HepG2 (cell line): ENCODE measurements around the gene BCL2L2. TPM values are rescaled to one million over a fixed set of nuclear protein-coding genes. Genes with fewer than 3 reads are reported as not detected.

ENCODE experiments used
- NCOR1 ChIP-seq: fragments of 200-600 bp; sonication (generic); IDR thresholded peaks from 2 replicates; pipeline ENCODE4 v1.7.0; 2017; ENCODE audit warnings: antibody characterized with exemption, low read length, borderline replicate concordance
- NR2F6 ChIP-seq, 2 experiments: IDR thresholded peaks; 2 replicates each; pipeline ENCODE4 v1.6.1; 2016; ENCODE audit warnings: antibody characterized with exemption in 1 of 2, mild to moderate bottlenecking in 1 of 2
- SATB2 ChIP-seq: sonication (generic); formaldehyde crosslinking; IDR thresholded peaks from 2 replicates; pipeline ENCODE4 v1.5.0; 2020; ENCODE audit warnings: missing genetic modification reagents
- SKI ChIP-seq: fragments of 450-650 bp; IDR thresholded peaks from one replicate; pipeline ENCODE4 v1.6.1; 2018; ENCODE audit warnings: mild to moderate bottlenecking; ENCODE audit not compliant: partially characterized antibody
- SOX6 ChIP-seq, 2 experiments: fragments of 450-650 bp in 1 of 2; sonication (generic) in 1 of 2; formaldehyde crosslinking in 1 of 2; IDR thresholded peaks; 2 replicates each; pipeline versions ENCODE4 v1.4.0 to v1.6.1; 2017 to 2020; ENCODE audit warnings: antibody characterized with exemption in 1 of 2, mild to moderate bottlenecking in 1 of 2, missing genetic modification reagents in 1 of 2
- THAP11 ChIP-seq: IDR thresholded peaks from 2 replicates; pipeline ENCODE4 v1.6.1; 2016; ENCODE audit warnings: missing biosample characterization, missing genetic modification reagents
- XBP1 ChIP-seq: sonication (generic); formaldehyde crosslinking; IDR thresholded peaks from 2 replicates; pipeline ENCODE4 v1.5.0; 2020; ENCODE audit warnings: missing genetic modification reagents
- ZC3H4 ChIP-seq: sonication (generic); formaldehyde crosslinking; IDR thresholded peaks from 2 replicates; pipeline ENCODE4 v1.4.0; 2020; ENCODE audit warnings: missing genetic modification reagents, borderline replicate concordance
- ZNF101 ChIP-seq: sonication (generic); formaldehyde crosslinking; IDR thresholded peaks from 2 replicates; pipeline ENCODE4 v1.4.0; 2020; ENCODE audit warnings: mild to moderate bottlenecking, low read depth, missing genetic modification reagents, borderline replicate concordance
- ZNF205 ChIP-seq: IDR thresholded peaks from 2 replicates; pipeline ENCODE4 v1.6.1; 2018; ENCODE audit warnings: missing biosample characterization, missing genetic modification reagents
- ZNF274 ChIP-seq: sonication (generic); formaldehyde crosslinking; IDR thresholded peaks from 2 replicates; pipeline ENCODE4 v1.5.1; 2020; ENCODE audit warnings: mild to moderate bottlenecking, missing genetic modification reagents
- ZNF431 ChIP-seq: sonication (generic); formaldehyde crosslinking; IDR thresholded peaks from 2 replicates; pipeline ENCODE4 v1.9.0; 2022; ENCODE audit warnings: missing genetic modification reagents, low read depth, mild to moderate bottlenecking, borderline replicate concordance
- polyA plus RNA-seq, 8 experiments: library from polyadenylated mRNA; depleted of rRNA in 3 of 8; stranded (reverse) in 7 of 8; unstranded in 1 of 8; fragments of >200 nt; fragmentation: Illumina TruSeq in 4 of 8; extraction: Trizol in 4 of 8; gene quantifications; 2 replicates each; pipeline versions ENCODE4 v1.2.1 to v1.2.3, GENCODE V29; 2011 to 2016; ENCODE audit warnings: low read depth in 4 of 8, missing spikeins in 1 of 8, mixed read lengths in 1 of 8; ENCODE audit not compliant: insufficient read depth in 1 of 8
- total RNA-seq, 5 experiments: library from RNA; depleted of rRNA; stranded (reverse); fragments of >200 nt; fragmentation: Illumina TruSeq; extraction: Trizol; gene quantifications; 2 replicates each; pipeline ENCODE4 v1.2.3, GENCODE V29; 2016; ENCODE audit warnings: low read depth in 1 of 5
- TF ChIP-seq, protein P1 (sequence below): sonication (generic); formaldehyde crosslinking; IDR thresholded peaks from 2 replicates; pipeline ENCODE4 v1.4.0; 2020; ENCODE audit warnings: mild to moderate bottlenecking, missing genetic modification reagents
- TF ChIP-seq, protein P2 (sequence below): sonication (generic); formaldehyde crosslinking; IDR thresholded peaks from 2 replicates; pipeline ENCODE4 v1.4.0; 2020; ENCODE audit warnings: mild to moderate bottlenecking, missing genetic modification reagents
- TF ChIP-seq, protein P3 (sequence below): sonication (generic); formaldehyde crosslinking; IDR thresholded peaks from 2 replicates; pipeline ENCODE4 v1.5.0; 2020; ENCODE audit warnings: missing genetic modification reagents
- TF ChIP-seq, protein P4 (sequence below): sonication (generic); formaldehyde crosslinking; IDR thresholded peaks from 2 replicates; pipeline ENCODE4 v1.8.0; 2022; ENCODE audit warnings: missing genetic modification reagents, mild to moderate bottlenecking, moderate library complexity, borderline replicate concordance
- TF ChIP-seq, protein P5 (sequence below): IDR thresholded peaks from 2 replicates; pipeline ENCODE4 v1.6.1; 2012; ENCODE audit warnings: low read length, improper control_type of control experiment
- TF ChIP-seq, protein P6 (sequence below), 2 experiments: sonication (generic) in 1 of 2; formaldehyde crosslinking in 1 of 2; IDR thresholded peaks; 2 replicates each; pipeline versions ENCODE4 v1.5.1 to v1.6.1; 2011 to 2020; ENCODE audit warnings: borderline replicate concordance in 1 of 2, low read depth in 1 of 2, low read length in 1 of 2, mild to moderate bottlenecking in 1 of 2, missing genetic modification reagents in 1 of 2, moderate library complexity in 1 of 2

The BCL2L2 gene
- total and polyA plus RNA-seq, 2 of the 13 experiments (the other 11 are each of a cell fraction or from before 2014, with no cell fraction given), result 28.1 to 49.8 TPM

DNA sequence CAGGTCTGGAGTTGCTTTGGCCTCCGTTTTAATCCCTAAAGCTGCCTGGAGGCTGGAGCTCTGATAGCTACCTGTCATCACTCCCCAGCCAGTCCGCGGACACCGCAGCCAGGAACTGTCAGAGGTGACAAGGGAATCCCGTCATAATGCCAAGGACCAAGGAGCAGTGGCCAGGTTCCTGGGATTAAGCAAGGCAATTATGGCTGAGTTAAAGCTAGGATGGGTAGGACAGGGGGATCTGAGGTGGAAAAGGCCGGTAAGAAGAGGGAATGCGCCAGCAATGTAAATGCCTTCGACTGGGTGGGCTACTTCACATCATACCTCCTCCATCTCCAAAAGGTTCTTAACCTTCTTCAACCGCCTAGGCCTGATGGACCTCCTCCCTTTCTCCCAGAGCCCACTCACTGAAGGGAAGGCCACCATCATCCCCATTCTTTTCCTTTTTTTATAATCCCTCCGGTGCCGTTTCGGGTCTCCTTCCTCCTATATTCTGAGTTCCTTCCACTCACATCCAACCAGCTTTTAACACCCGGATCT is 5.9 kb upstream of the BCL2L2 start (continued):
- TF ChIP-seq, protein P1, sequence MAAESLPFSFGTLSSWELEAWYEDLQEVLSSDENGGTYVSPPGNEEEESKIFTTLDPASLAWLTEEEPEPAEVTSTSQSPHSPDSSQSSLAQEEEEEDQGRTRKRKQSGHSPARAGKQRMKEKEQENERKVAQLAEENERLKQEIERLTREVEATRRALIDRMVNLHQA, result no peak
- TF ChIP-seq SOX6 (IDR thresholded peaks at IDR 0.05), result no peak
- no peak for TF ChIP-seq SOX6 (CRISPR knock-in tag; IDR thresholded peaks at IDR 0.05)
- TF ChIP-seq ZNF274 (CRISPR knock-in tag), result no peak; the same call in 1 of the 2 replicates
- TF ChIP-seq, protein P2, sequence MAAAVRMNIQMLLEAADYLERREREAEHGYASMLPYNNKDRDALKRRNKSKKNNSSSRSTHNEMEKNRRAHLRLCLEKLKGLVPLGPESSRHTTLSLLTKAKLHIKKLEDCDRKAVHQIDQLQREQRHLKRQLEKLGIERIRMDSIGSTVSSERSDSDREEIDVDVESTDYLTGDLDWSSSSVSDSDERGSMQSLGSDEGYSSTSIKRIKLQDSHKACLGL (CRISPR knock-in tag), result no peak
- no peak for TF ChIP-seq ZNF101
- TF ChIP-seq THAP11 (CRISPR knock-in tag), result no peak
- TF ChIP-seq, protein P3, sequence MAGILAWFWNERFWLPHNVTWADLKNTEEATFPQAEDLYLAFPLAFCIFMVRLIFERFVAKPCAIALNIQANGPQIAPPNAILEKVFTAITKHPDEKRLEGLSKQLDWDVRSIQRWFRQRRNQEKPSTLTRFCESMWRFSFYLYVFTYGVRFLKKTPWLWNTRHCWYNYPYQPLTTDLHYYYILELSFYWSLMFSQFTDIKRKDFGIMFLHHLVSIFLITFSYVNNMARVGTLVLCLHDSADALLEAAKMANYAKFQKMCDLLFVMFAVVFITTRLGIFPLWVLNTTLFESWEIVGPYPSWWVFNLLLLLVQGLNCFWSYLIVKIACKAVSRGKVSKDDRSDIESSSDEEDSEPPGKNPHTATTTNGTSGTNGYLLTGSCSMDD, result no peak
- no peak for TF ChIP-seq XBP1 (CRISPR knock-in tag)
- TF ChIP-seq SATB2, result 0 out of 2 replicates have a peak, but pooled peaks have one; percentile 10
- no peak for TF ChIP-seq SKI
- no peak for TF ChIP-seq NR2F6 (IDR thresholded peaks at IDR 0.05)
- TF ChIP-seq NR2F6 (CRISPR knock-in tag; IDR thresholded peaks at IDR 0.05), result no peak
- TF ChIP-seq ZNF205 (CRISPR knock-in tag), result no peak
- TF ChIP-seq, protein P4, sequence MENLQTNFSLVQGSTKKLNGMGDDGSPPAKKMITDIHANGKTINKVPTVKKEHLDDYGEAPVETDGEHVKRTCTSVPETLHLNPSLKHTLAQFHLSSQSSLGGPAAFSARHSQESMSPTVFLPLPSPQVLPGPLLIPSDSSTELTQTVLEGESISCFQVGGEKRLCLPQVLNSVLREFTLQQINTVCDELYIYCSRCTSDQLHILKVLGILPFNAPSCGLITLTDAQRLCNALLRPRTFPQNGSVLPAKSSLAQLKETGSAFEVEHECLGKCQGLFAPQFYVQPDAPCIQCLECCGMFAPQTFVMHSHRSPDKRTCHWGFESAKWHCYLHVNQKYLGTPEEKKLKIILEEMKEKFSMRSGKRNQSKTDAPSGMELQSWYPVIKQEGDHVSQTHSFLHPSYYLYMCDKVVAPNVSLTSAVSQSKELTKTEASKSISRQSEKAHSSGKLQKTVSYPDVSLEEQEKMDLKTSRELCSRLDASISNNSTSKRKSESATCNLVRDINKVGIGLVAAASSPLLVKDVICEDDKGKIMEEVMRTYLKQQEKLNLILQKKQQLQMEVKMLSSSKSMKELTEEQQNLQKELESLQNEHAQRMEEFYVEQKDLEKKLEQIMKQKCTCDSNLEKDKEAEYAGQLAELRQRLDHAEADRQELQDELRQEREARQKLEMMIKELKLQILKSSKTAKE (CRISPR knock-in tag), result no peak
- TF ChIP-seq NCOR1, result no peak
- TF ChIP-seq, protein P5, sequence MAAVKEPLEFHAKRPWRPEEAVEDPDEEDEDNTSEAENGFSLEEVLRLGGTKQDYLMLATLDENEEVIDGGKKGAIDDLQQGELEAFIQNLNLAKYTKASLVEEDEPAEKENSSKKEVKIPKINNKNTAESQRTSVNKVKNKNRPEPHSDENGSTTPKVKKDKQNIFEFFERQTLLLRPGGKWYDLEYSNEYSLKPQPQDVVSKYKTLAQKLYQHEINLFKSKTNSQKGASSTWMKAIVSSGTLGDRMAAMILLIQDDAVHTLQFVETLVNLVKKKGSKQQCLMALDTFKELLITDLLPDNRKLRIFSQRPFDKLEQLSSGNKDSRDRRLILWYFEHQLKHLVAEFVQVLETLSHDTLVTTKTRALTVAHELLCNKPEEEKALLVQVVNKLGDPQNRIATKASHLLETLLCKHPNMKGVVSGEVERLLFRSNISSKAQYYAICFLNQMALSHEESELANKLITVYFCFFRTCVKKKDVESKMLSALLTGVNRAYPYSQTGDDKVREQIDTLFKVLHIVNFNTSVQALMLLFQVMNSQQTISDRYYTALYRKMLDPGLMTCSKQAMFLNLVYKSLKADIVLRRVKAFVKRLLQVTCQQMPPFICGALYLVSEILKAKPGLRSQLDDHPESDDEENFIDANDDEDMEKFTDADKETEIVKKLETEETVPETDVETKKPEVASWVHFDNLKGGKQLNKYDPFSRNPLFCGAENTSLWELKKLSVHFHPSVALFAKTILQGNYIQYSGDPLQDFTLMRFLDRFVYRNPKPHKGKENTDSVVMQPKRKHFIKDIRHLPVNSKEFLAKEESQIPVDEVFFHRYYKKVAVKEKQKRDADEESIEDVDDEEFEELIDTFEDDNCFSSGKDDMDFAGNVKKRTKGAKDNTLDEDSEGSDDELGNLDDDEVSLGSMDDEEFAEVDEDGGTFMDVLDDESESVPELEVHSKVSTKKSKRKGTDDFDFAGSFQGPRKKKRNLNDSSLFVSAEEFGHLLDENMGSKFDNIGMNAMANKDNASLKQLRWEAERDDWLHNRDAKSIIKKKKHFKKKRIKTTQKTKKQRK, result no peak
- peak; percentile 39; the same call in 1 of the 2 replicates for TF ChIP-seq ZC3H4
- no peak for TF ChIP-seq ZNF431 (CRISPR knock-in tag)
- TF ChIP-seq, protein P6, sequence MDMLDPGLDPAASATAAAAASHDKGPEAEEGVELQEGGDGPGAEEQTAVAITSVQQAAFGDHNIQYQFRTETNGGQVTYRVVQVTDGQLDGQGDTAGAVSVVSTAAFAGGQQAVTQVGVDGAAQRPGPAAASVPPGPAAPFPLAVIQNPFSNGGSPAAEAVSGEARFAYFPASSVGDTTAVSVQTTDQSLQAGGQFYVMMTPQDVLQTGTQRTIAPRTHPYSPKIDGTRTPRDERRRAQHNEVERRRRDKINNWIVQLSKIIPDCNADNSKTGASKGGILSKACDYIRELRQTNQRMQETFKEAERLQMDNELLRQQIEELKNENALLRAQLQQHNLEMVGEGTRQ (IDR thresholded peaks at IDR 0.05; ENCODE audit: low read depth, low read length), result no peak
- TF ChIP-seq, protein P6 (CRISPR knock-in tag; IDR thresholded peaks at IDR 0.05; ENCODE audit: borderline replicate concordance), result no peak
